H1 (cell line): ENCODE measurements around the gene TERB2. TPM values are rescaled to one million over a fixed set of nuclear protein-coding genes. Genes with fewer than 3 reads are reported as not detected.
A peak's percentile ranks its signal among the peaks of the same experiment; 100 is the strongest.
"Not testable (repeated sequence)": the region's sequence is repeated elsewhere in the genome, so short reads cannot be mapped to it uniquely, and the experiment has no call there.

ENCODE experiments used
- CTCF ChIA-PET: fragments of 300-600 bp; sonication (Branson Sonifier 250); formaldehyde crosslinking; loops from one replicate; lab custom pipeline; 2021; ENCODE audit not compliant: partially characterized antibody; lab: Charles Lee
- POLR2A ChIA-PET: fragments of 300-600 bp; sonication (Branson Sonifier 250); formaldehyde crosslinking; loops from one replicate; lab custom pipeline; 2021; ENCODE audit warnings: inconsistent platforms; ENCODE audit not compliant: partially characterized antibody; lab: Charles Lee
- DNase-seq, 2 experiments: peaks; one replicate each; pipeline versions ENCODE4 v3.0.0 to v3.0.0-alpha.2; 2010 to 2022; ENCODE audit warnings: low spot score in 2 of 2, low read depth in 1 of 2, mixed read lengths in 1 of 2
- FAIRE-seq: peaks from 2 replicates; lab custom pipeline; 2011; peaks lifted over from hg19 to GRCh38; lab: Jason Lieb, UNC
- H2AFZ ChIP-seq: 2 replicates; pipeline ENCODE4 v1.8.1; 2012; ENCODE audit warnings: low read length, inconsistent platforms
- H2AK5ac ChIP-seq: 2 replicates; pipeline ENCODE4 v1.6.1; 2013; ENCODE audit warnings: low read depth, low read length
- H2BK120ac ChIP-seq: replicated peaks from 2 replicates; pipeline ENCODE3; 2013; ENCODE audit warnings: low read depth, low read length, inconsistent platforms
- H2BK12ac ChIP-seq: 2 replicates; pipeline ENCODE4 v1.6.1; 2013; ENCODE audit warnings: low read depth, low read length
- H2BK15ac ChIP-seq: 2 replicates; pipeline ENCODE4 v1.6.1; 2013; ENCODE audit warnings: low read length
- H2BK20ac ChIP-seq: 2 replicates; pipeline ENCODE4 v1.6.1; 2013; ENCODE audit warnings: low read length
- H2BK5ac ChIP-seq: 2 replicates; pipeline ENCODE4 v1.6.1; 2013; ENCODE audit warnings: low read depth, low read length
- H3K14ac ChIP-seq: 2 replicates; pipeline ENCODE4 v1.6.1; 2013; ENCODE audit warnings: inconsistent platforms; ENCODE audit not compliant: insufficient read length
- H3K18ac ChIP-seq: 2 replicates; pipeline ENCODE4 v1.6.1; 2013; ENCODE audit warnings: low read length; ENCODE audit errors: extremely low read depth
- H3K23ac ChIP-seq: 2 replicates; pipeline ENCODE4 v1.6.1; 2013; ENCODE audit warnings: inconsistent platforms; ENCODE audit not compliant: insufficient read length
- H3K23me2 ChIP-seq: 2 replicates; pipeline ENCODE4 v1.6.1; 2013; ENCODE audit warnings: low read depth, low read length
- H3K27ac ChIP-seq: 2 replicates; pipeline ENCODE4 v1.6.1; 2011; ENCODE audit warnings: low read depth, low read length, inconsistent platforms
- H3K27me3 ChIP-seq, 4 experiments: replicated peaks in 1 of 4; 1 replicate in 1 of 4; 2 replicates in 3 of 4; pipeline versions ENCODE4 v1.6.1 to v1.8.1; 2011 to 2013; ENCODE audit warnings: low read length in 3 of 4, mild to moderate bottlenecking in 3 of 4, inconsistent platforms in 2 of 4, mixed read lengths in 2 of 4, moderate library complexity in 1 of 4; ENCODE audit not compliant: control insufficient read depth in 3 of 4, insufficient read depth in 3 of 4; ENCODE audit errors: extremely low read depth in 1 of 4
- H3K36me3 ChIP-seq, 4 experiments: 2 replicates each; pipeline versions ENCODE4 v1.6.1 to v1.8.1; 2011 to 2013; ENCODE audit warnings: mild to moderate bottlenecking in 4 of 4, low read length in 3 of 4, moderate library complexity in 2 of 4, control low read depth in 1 of 4, inconsistent platforms in 1 of 4; ENCODE audit not compliant: insufficient read depth in 4 of 4, control insufficient read depth in 2 of 4
- H3K4ac ChIP-seq: replicated peaks from 2 replicates; pipeline ENCODE3; 2013; ENCODE audit warnings: low read length, low read depth, mixed read lengths, inconsistent platforms; ENCODE audit not compliant: insufficient read length
- H3K4me1 ChIP-seq, 4 experiments: replicated peaks in 1 of 4; 1 replicate in 1 of 4; 2 replicates in 3 of 4; pipeline versions ENCODE4 v1.6.1 to v1.8.1; 2011 to 2013; ENCODE audit warnings: low read length in 3 of 4, inconsistent platforms in 2 of 4, mixed read lengths in 1 of 4; ENCODE audit not compliant: insufficient read depth in 4 of 4, control insufficient read depth in 3 of 4
- H3K4me2 ChIP-seq, 2 experiments: 2 replicates each; pipeline versions ENCODE4 v1.6.1 to v1.8.1; 2011 to 2013; ENCODE audit warnings: low read depth in 2 of 2, low read length in 2 of 2, control low read depth in 1 of 2, inconsistent platforms in 1 of 2, mild to moderate bottlenecking in 1 of 2; ENCODE audit not compliant: insufficient read depth in 1 of 2
- H3K4me3 ChIP-seq, 4 experiments: fragments of 200-600, 300-600 bp in 1 of 4; sonication (generic), shearing (Covaris generic), sonication (Bioruptor Twin) in 1 of 4; 2 replicates each; pipeline versions ENCODE4 v1.5.1 to v1.8.1; 2011 to 2016; ENCODE audit warnings: low read length in 4 of 4, low read depth in 3 of 4, control low read depth in 2 of 4, inconsistent platforms in 2 of 4, mild to moderate bottlenecking in 2 of 4, mixed read lengths in 1 of 4, moderate library complexity in 1 of 4; ENCODE audit not compliant: insufficient read depth in 2 of 4; ENCODE audit errors: extremely low read depth in 1 of 4
- H3K56ac ChIP-seq: replicated peaks from 2 replicates; pipeline ENCODE3; 2013; ENCODE audit warnings: low read depth, mild to moderate bottlenecking, mixed read lengths, low read length, inconsistent platforms; ENCODE audit not compliant: insufficient read length
- H3K79me1 ChIP-seq: 2 replicates; pipeline ENCODE4 v1.6.1; 2013; ENCODE audit warnings: low read depth, low read length, control low read depth
- H3K79me2 ChIP-seq, 2 experiments: 2 replicates each; pipeline versions ENCODE4 v1.6.1 to v1.8.1; 2012 to 2013; ENCODE audit warnings: low read length in 2 of 2, mild to moderate bottlenecking in 2 of 2, inconsistent platforms in 1 of 2; ENCODE audit not compliant: insufficient read depth in 2 of 2, control insufficient read depth in 1 of 2
- H3K9ac ChIP-seq, 4 experiments: replicated peaks in 1 of 4; 1 replicate in 1 of 4; 2 replicates in 3 of 4; pipeline versions ENCODE4 v1.6.1 to v1.8.1; 2011 to 2013; ENCODE audit warnings: low read depth in 3 of 4, low read length in 3 of 4, control low read depth in 2 of 4, mild to moderate bottlenecking in 2 of 4, moderate library complexity in 2 of 4, inconsistent platforms in 1 of 4; ENCODE audit errors: extremely low read depth in 1 of 4
- H3K9me3 ChIP-seq, 2 experiments: 2 replicates each; pipeline versions ENCODE4 v1.6.1 to v1.8.1; 2012 to 2013; ENCODE audit warnings: mild to moderate bottlenecking in 2 of 2, moderate library complexity in 2 of 2, control low read depth in 1 of 2, inconsistent platforms in 1 of 2, low read depth in 1 of 2, low read length in 1 of 2, mixed read lengths in 1 of 2; ENCODE audit not compliant: insufficient read depth in 2 of 2
- H4K20me1 ChIP-seq, 2 experiments: replicated peaks in 1 of 2; 2 replicates each; pipeline versions ENCODE3 to v1.8.1; 2011 to 2013; ENCODE audit warnings: inconsistent platforms in 2 of 2, low read length in 2 of 2, mild to moderate bottlenecking in 1 of 2; ENCODE audit not compliant: insufficient read depth in 2 of 2, control insufficient read depth in 1 of 2
- H4K5ac ChIP-seq: 2 replicates; pipeline ENCODE4 v1.6.1; 2013; ENCODE audit warnings: low read length, low read depth, mixed read lengths, inconsistent platforms; ENCODE audit not compliant: insufficient read length
- H4K8ac ChIP-seq: 2 replicates; pipeline ENCODE4 v1.8.0; 2013; ENCODE audit warnings: mild to moderate bottlenecking, moderate library complexity, low read length, inconsistent platforms; ENCODE audit not compliant: insufficient read depth; ENCODE audit errors: extremely low read depth
- H4K91ac ChIP-seq: replicated peaks from 2 replicates; pipeline ENCODE3; 2013; ENCODE audit warnings: low read length, mixed read lengths, inconsistent platforms; ENCODE audit not compliant: insufficient read length
- WGBS, 2 experiments: shearing (Covaris generic) in 1 of 2; methylation state at CpG; one replicate each; pipeline versions ENCODE4 v1.1.6 to v1.1.7; 2013 to 2015; ENCODE audit warnings: low lambda C conversion rate in 2 of 2, mixed read lengths in 2 of 2, inconsistent platforms in 1 of 2, low coverage in 1 of 2, missing lambda C conversion rate in 1 of 2; ENCODE audit not compliant: insufficient replicate concordance in 2 of 2, insufficient coverage in 1 of 2, insufficient read length in 1 of 2; ENCODE audit errors: extremely low coverage in 1 of 2, missing lambda C conversion rate in 1 of 2; 5-methylcytosine and 5-hydroxymethylcytosine counted together
- polyA plus RNA-seq, 7 experiments: library from polyadenylated mRNA; depleted of rRNA in 3 of 7; stranded (reverse) in 5 of 7; unstranded in 2 of 7; fragments of >200 nt in 5 of 7; fragments of 200-250 nt in 2 of 7; gene quantifications; 1 replicate in 5 of 7; 2 replicates in 1 of 7; 4 replicates in 1 of 7; pipeline versions ENCODE4 v1.2.1 to v1.2.3, GENCODE V29; 2011 to 2013; ENCODE audit warnings: missing spikeins in 2 of 7, mixed read lengths in 2 of 7
- total RNA-seq: library from RNA; stranded (reverse); fragmentation: NEBNext Ultra II Directional; extraction: Animal tissue kit (Norgen Biotek cat#: 25700); gene quantifications from 2 replicates; pipeline ENCODE4 v1.2.1, GENCODE V29; 2021

Gene TERB2
- total and polyA plus RNA-seq, 2 of the 8 experiments (the other 6 are each of a cell fraction or from before 2014, with no cell fraction given) = not detected

DNA sequence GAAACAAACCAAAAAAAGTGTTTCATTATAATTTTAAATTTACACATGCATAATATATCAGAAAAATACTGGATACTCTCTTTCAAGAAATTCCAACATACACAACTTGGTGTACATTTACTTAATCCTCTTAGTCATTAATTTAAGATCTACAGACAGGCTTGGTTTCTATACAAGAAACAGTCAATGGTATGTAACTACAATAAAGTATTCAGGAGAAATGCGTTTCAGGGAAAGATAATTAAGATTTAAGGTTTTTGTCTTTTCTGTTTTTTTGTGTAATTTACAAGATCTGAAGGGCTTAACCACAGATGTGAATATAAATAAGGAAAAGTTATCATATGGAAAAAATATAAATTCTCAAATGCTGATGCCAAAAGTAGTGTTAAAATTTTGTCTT, 44.3 kb upstream of the TERB2 start:
- H2BK120ac ChIP-seq, H4K5ac ChIP-seq, FAIRE-seq, H2BK5ac ChIP-seq, H3K27me3 ChIP-seq, H2AFZ ChIP-seq, H3K9me3 ChIP-seq, H3K4me3 ChIP-seq, H3K23ac ChIP-seq, H3K23me2 ChIP-seq, H3K4me2 ChIP-seq, H4K91ac ChIP-seq, H3K79me2 ChIP-seq, H2BK12ac ChIP-seq, H3K36me3 ChIP-seq, H3K4ac ChIP-seq, DNase-seq, H2AK5ac ChIP-seq, H3K14ac ChIP-seq, H4K8ac ChIP-seq, H4K20me1 ChIP-seq, H3K27ac ChIP-seq, H2BK15ac ChIP-seq, H3K4me1 ChIP-seq, H2BK20ac ChIP-seq, POLR2A ChIA-PET, H3K56ac ChIP-seq, H3K9ac ChIP-seq, H3K18ac ChIP-seq, H3K79me1 ChIP-seq: not testable (repeated sequence)
- WGBS, 2 experiments = 93% methylated on average over 1 of the region's 1 CpG; no CpG with 5 or more reads in 1 of the 2 experiments
- CTCF ChIA-PET = interaction anchor here (1.1 to 1.5 kb wide), 2 partner anchors 11 to 59 kb away, joined by 3 to 6 read pairs; no protein-coding TSS in a partner anchor

DNA sequence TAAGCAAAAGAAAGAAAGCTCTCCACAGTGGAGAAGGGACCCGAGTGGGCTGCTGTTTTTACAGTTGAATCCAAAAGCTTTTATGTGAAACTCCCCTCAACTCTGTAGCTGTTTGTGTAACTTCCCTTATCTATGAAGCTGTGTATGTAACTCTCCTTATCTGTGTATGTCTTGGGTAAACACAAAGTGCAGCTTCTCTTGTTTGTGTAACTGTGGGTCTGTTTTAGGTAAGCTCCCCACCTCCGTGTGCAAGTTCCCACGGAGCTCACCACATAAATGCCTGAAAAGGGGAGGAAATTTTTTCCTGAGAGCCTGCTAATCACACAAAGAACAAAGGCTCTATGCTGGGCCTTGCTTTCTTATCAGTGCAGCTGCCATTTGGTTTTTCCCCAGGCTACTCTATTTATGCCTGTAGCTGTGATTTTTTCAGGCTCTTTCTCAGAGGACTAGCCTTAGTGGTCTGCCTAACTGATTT, 43.5 kb upstream of the TERB2 start:
- H3K27ac ChIP-seq, H2BK12ac ChIP-seq, H4K20me1 ChIP-seq, H3K36me3 ChIP-seq, H3K9ac ChIP-seq, H3K4me2 ChIP-seq, H3K79me2 ChIP-seq, H2BK5ac ChIP-seq, H3K23me2 ChIP-seq, H3K14ac ChIP-seq, H3K4me1 ChIP-seq, H3K4me3 ChIP-seq, H3K56ac ChIP-seq, POLR2A ChIA-PET, FAIRE-seq, H4K8ac ChIP-seq, H2BK20ac ChIP-seq, H2BK120ac ChIP-seq, H4K5ac ChIP-seq, H2BK15ac ChIP-seq, H4K91ac ChIP-seq, H3K27me3 ChIP-seq, H3K23ac ChIP-seq, DNase-seq, H3K79me1 ChIP-seq, H3K9me3 ChIP-seq, H3K18ac ChIP-seq, H3K4ac ChIP-seq, H2AK5ac ChIP-seq: not testable (repeated sequence)
- 88% methylated on average over 3 of the region's 3 CpGs; no CpG with 5 or more reads in 1 of the 2 experiments for WGBS, 2 experiments
- peak overlapping the region; percentile 53; the same call in 1 of the 2 replicates for H2AFZ ChIP-seq
- CTCF ChIA-PET = interaction anchor here (1.1 to 1.5 kb wide), 2 partner anchors 12 to 60 kb away, joined by 3 to 6 read pairs; no protein-coding TSS in a partner anchor
